ENCODE results near the gene ELOVL7.

The ELOVL7 gene

GRCh38 chr5:60836131-60836530 is 7.9 kb downstream of the ELOVL7 start:
- Histone ChIP-seq H3K9ac (ENCODE audit: low read length) (no peak overlapping the region), H3K79me2 (ENCODE audit: insufficient read depth, low read length) (no peaks in the 10 kb centered on the region), H3K4me2 (ENCODE audit: low read depth, low read length, poor library complexity, severe bottlenecking) (no peak overlapping the region), H2AFZ (ENCODE audit: low read depth, low read length, severe bottlenecking) (no peak overlapping the region), H3K9me2 (replicated peaks; ENCODE audit: insufficient read depth, low read length) (no peaks in the 10 kb centered on the region), H3K4me3 (ENCODE audit: insufficient read depth, low read length, poor library complexity, severe bottlenecking) (no peak overlapping the region), H3K36me3 (ENCODE audit: low read length) (no peaks in the 10 kb centered on the region), H3K27me3 (ENCODE audit: low read length) (no peaks in the 10 kb centered on the region), H4K20me1 (ENCODE audit: low read depth, low read length) (no peaks in the 10 kb centered on the region), H3K27ac (ENCODE audit: low read depth, low read length) (no peak overlapping the region), H3F3A (ENCODE audit: insufficient read depth) (no peaks in the 10 kb centered on the region), H3K9me3 (ENCODE audit: insufficient read depth, low read length) (no peaks in the 10 kb centered on the region)
- TF ChIP-seq EZH2phosphoT487 (conservative IDR thresholded peaks at IDR 0.05; ENCODE audit: low read length) (no peak), CTCF (IDR thresholded peaks at IDR 0.05; ENCODE audit: insufficient read depth, low read length, poor library complexity, severe bottlenecking) (no peak)

GRCh38 chr5:60835554-60835953 is 8.5 kb downstream of the ELOVL7 start:
- Histone ChIP-seq H3K27me3 (ENCODE audit: low read length) (no peaks in the 10 kb centered on the region), H3F3A (ENCODE audit: insufficient read depth) (no peaks in the 10 kb centered on the region), H3K4me3 (ENCODE audit: insufficient read depth, low read length, poor library complexity, severe bottlenecking) (no peak overlapping the region), H3K9me3 (ENCODE audit: insufficient read depth, low read length) (no peaks in the 10 kb centered on the region), H3K27ac (ENCODE audit: low read depth, low read length) (no peak overlapping the region), H3K4me2 (ENCODE audit: low read depth, low read length, poor library complexity, severe bottlenecking) (no peak overlapping the region), H3K9ac (ENCODE audit: low read length) (no peak overlapping the region), H3K36me3 (ENCODE audit: low read length) (no peaks in the 10 kb centered on the region), H3K79me2 (ENCODE audit: insufficient read depth, low read length) (no peaks in the 10 kb centered on the region), H2AFZ (ENCODE audit: low read depth, low read length, severe bottlenecking) (no peak overlapping the region), H4K20me1 (ENCODE audit: low read depth, low read length) (no peaks in the 10 kb centered on the region), H3K9me2 (replicated peaks; ENCODE audit: insufficient read depth, low read length) (no peaks in the 10 kb centered on the region)
- TF ChIP-seq EZH2phosphoT487 (conservative IDR thresholded peaks at IDR 0.05; ENCODE audit: low read length): no peak
- no peak for TF ChIP-seq CTCF (IDR thresholded peaks at IDR 0.05; ENCODE audit: insufficient read depth, low read length, poor library complexity, severe bottlenecking)

GRCh38 chr5:60833520-60833919 is 10.5 kb downstream of the ELOVL7 start:
- TF ChIP-seq CTCF (IDR thresholded peaks at IDR 0.05; ENCODE audit: insufficient read depth, low read length, poor library complexity, severe bottlenecking): no peak
- TF ChIP-seq EZH2phosphoT487 (conservative IDR thresholded peaks at IDR 0.05; ENCODE audit: low read length): no peak
- Histone ChIP-seq H3K9me2 (replicated peaks; ENCODE audit: insufficient read depth, low read length) (no peaks in the 10 kb centered on the region), H3K4me3 (ENCODE audit: insufficient read depth, low read length, poor library complexity, severe bottlenecking) (no peak overlapping the region), H4K20me1 (ENCODE audit: low read depth, low read length) (no peaks in the 10 kb centered on the region), H3K9ac (ENCODE audit: low read length) (no peak overlapping the region), H3K4me2 (ENCODE audit: low read depth, low read length, poor library complexity, severe bottlenecking) (no peak overlapping the region), H3F3A (ENCODE audit: insufficient read depth) (no peaks in the 10 kb centered on the region), H2AFZ (ENCODE audit: low read depth, low read length, severe bottlenecking) (no peak overlapping the region), H3K79me2 (ENCODE audit: insufficient read depth, low read length) (no peaks in the 10 kb centered on the region), H3K36me3 (ENCODE audit: low read length) (no peaks in the 10 kb centered on the region), H3K27ac (ENCODE audit: low read depth, low read length) (no peak overlapping the region), H3K9me3 (ENCODE audit: insufficient read depth, low read length) (no peaks in the 10 kb centered on the region), H3K27me3 (ENCODE audit: low read length) (no peaks in the 10 kb centered on the region)
